HCT116 (cell line): ENCODE measurements around the gene CUEDC1. TPM values are rescaled to one million over a fixed set of nuclear protein-coding genes. Genes with fewer than 3 reads are reported as not detected.

Source experiments
- ATAC-seq: fragments of 200-7000 bp; cut with Tn5 transposase; 2 replicates; pipeline ENCODE4 v1.9.1; 2020; ENCODE audit warnings: mild to moderate bottlenecking, moderate library complexity
- BruUV-seq: library from RNA; stranded (reverse); fragments of 400-500 nt; replicated peaks from 2 replicates; lab custom pipeline; 2021; lab: Mats Ljungman, UMichigan
- CTCF ChIA-PET: fragments of 300-600 bp; sonication (Branson Sonifier 250); formaldehyde crosslinking; loops from one replicate; lab custom pipeline; 2021; ENCODE audit warnings: antibody characterized with exemption; lab: Charles Lee
- POLR2A ChIA-PET: fragments of 300-600, 350-600 bp; sonication (Branson Sonifier 250); formaldehyde crosslinking; loops from one replicate; lab custom pipeline; 2021; ENCODE audit warnings: antibody characterized with exemption; lab: Charles Lee
- RAD21 ChIA-PET, 2 experiments: fragments of 300-600 bp; sonication (Branson Sonifier 250); formaldehyde crosslinking; loops; one replicate each; lab custom pipeline; 2023; ENCODE audit warnings: low total read pairs in 2 of 2; ENCODE audit not compliant: uncharacterized antibody in 2 of 2, unreplicated experiment in 2 of 2, low non-redundant PET in 1 of 2; lab: Charles Lee
- DNase-seq: peaks from one replicate; pipeline ENCODE4 v3.0.0-alpha.2; 2010; ENCODE audit warnings: low read depth, low spot score
- H2AFZ ChIP-seq: fragments of 200-600 bp; shearing (Covaris generic), sonication (generic); 2 replicates; pipeline ENCODE4 v1.6.1; 2017; ENCODE audit warnings: low read depth, mixed run types, mixed read lengths, antibody characterized with exemption, low read length; ENCODE audit not compliant: poor library complexity, severe bottlenecking
- H3K27ac ChIP-seq: 2 replicates; pipeline ENCODE4 v1.5.1; 2012; ENCODE audit warnings: low read depth, low read length
- H3K27me3 ChIP-seq: fragments of 200-600 bp; sonication (generic); 2 replicates; pipeline ENCODE4 v1.6.1; 2016; ENCODE audit warnings: mixed run types, low read length, mixed read lengths; ENCODE audit not compliant: insufficient read depth
- H3K36me3 ChIP-seq, 2 experiments: fragments of 200-500 bp in 1 of 2; fragments of 200-600 bp in 1 of 2; sonication (Bioruptor generic) in 1 of 2; sonication (generic) in 1 of 2; 2 replicates each; pipeline versions ENCODE4 v1.5.1 to v1.6.1; 2014 to 2016; ENCODE audit warnings: low read length in 2 of 2, inconsistent platforms in 1 of 2, mixed read lengths in 1 of 2, mixed run types in 1 of 2; ENCODE audit not compliant: insufficient read depth in 2 of 2, control insufficient read depth in 1 of 2
- H3K4me1 ChIP-seq, 2 experiments: fragments of 200-600 bp in 1 of 2; sonication (generic) in 1 of 2; 2 replicates each; pipeline versions ENCODE4 v1.5.1 to v1.6.1; 2012 to 2017; ENCODE audit warnings: low read length in 2 of 2, inconsistent platforms in 1 of 2, mild to moderate bottlenecking in 1 of 2, mixed read lengths in 1 of 2, mixed run types in 1 of 2, moderate library complexity in 1 of 2; ENCODE audit not compliant: insufficient read depth in 2 of 2, control insufficient read depth in 1 of 2
- H3K4me2 ChIP-seq: fragments of 200-600 bp; sonication (generic); 2 replicates; pipeline ENCODE4 v1.6.1; 2017; ENCODE audit warnings: mixed run types, low read length, mixed read lengths
- H3K4me3 ChIP-seq, 2 experiments: fragments of 200-600 bp in 1 of 2; sonication (generic) in 1 of 2; replicated peaks in 1 of 2; 2 replicates each; pipeline ENCODE4 v1.5.1; 2011 to 2016; ENCODE audit warnings: low read length in 2 of 2, control low read depth in 1 of 2, low read depth in 1 of 2, mild to moderate bottlenecking in 1 of 2, mixed read lengths in 1 of 2, mixed run types in 1 of 2
- H3K79me2 ChIP-seq: fragments of 200-600 bp; sonication (generic); 2 replicates; pipeline ENCODE4 v1.6.1; 2017; ENCODE audit warnings: mild to moderate bottlenecking, mixed run types, low read length, moderate library complexity, mixed read lengths; ENCODE audit not compliant: insufficient read depth
- H3K9ac ChIP-seq: fragments of 200-600 bp; sonication (generic); 2 replicates; pipeline ENCODE4 v1.6.1; 2016; ENCODE audit warnings: low read length, mixed read lengths
- H3K9me2 ChIP-seq: fragments of 200-600 bp; sonication (generic), shearing (Covaris generic); 2 replicates; pipeline ENCODE4 v1.6.1; 2017; ENCODE audit warnings: mixed run types, mild to moderate bottlenecking, moderate library complexity; ENCODE audit not compliant: insufficient read depth
- H3K9me3 ChIP-seq, 2 experiments: fragments of 200-500 bp in 1 of 2; fragments of 200-600 bp in 1 of 2; sonication (Bioruptor generic) in 1 of 2; sonication (generic) in 1 of 2; 2 replicates each; pipeline ENCODE4 v1.6.1; 2014 to 2017; ENCODE audit warnings: low read length in 2 of 2, mixed read lengths in 2 of 2, inconsistent platforms in 1 of 2, low read depth in 1 of 2, mild to moderate bottlenecking in 1 of 2, mixed run types in 1 of 2, moderate library complexity in 1 of 2; ENCODE audit not compliant: control insufficient read depth in 1 of 2, insufficient read depth in 1 of 2
- H4K20me1 ChIP-seq: fragments of 200-600 bp; sonication (generic), shearing (Covaris generic); 2 replicates; pipeline ENCODE4 v1.6.1; 2017; ENCODE audit warnings: mixed run types, mild to moderate bottlenecking, moderate library complexity; ENCODE audit not compliant: insufficient read depth
- ELF1 ChIP-seq: IDR thresholded peaks from 2 replicates; pipeline ENCODE4 v1.6.1; 2012; ENCODE audit warnings: low read depth, borderline replicate concordance
- EZH2phosphoT487 ChIP-seq: fragments of 200-600 bp; IDR thresholded peaks from 2 replicates; pipeline ENCODE4 v1.6.1; 2018; ENCODE audit warnings: antibody characterized with exemption, borderline replicate concordance
- RAD21 ChIP-seq: IDR thresholded peaks from 2 replicates; pipeline ENCODE4 v1.6.1; 2012; ENCODE audit warnings: low read depth, mild to moderate bottlenecking
- SIN3A ChIP-seq: IDR thresholded peaks from 2 replicates; pipeline ENCODE4 v1.6.1; 2012; ENCODE audit warnings: low read depth
- intact Hi-C: fragments of 100-400 bp; cut with micrococcal nuclease; formaldehyde crosslinking; loops from 2 replicates; pipeline ENCODE4 v1.10.0; 2022
- total RNA-seq: library from RNA; stranded (reverse); gene quantifications from one replicate; pipeline ENCODE4 v1.2.1, GENCODE V29; 2021; ENCODE audit not compliant: unreplicated experiment
- TF ChIP-seq, protein P1 (sequence below): IDR thresholded peaks from 2 replicates; pipeline ENCODE4 v1.6.1; 2012; ENCODE audit warnings: low read depth
- TF ChIP-seq, protein P2 (sequence below): IDR thresholded peaks from 2 replicates; pipeline ENCODE4 v1.6.1; 2012

The CUEDC1 gene
- total RNA-seq, 1 experiment from 2014 or later = 60.2 TPM

DNA sequence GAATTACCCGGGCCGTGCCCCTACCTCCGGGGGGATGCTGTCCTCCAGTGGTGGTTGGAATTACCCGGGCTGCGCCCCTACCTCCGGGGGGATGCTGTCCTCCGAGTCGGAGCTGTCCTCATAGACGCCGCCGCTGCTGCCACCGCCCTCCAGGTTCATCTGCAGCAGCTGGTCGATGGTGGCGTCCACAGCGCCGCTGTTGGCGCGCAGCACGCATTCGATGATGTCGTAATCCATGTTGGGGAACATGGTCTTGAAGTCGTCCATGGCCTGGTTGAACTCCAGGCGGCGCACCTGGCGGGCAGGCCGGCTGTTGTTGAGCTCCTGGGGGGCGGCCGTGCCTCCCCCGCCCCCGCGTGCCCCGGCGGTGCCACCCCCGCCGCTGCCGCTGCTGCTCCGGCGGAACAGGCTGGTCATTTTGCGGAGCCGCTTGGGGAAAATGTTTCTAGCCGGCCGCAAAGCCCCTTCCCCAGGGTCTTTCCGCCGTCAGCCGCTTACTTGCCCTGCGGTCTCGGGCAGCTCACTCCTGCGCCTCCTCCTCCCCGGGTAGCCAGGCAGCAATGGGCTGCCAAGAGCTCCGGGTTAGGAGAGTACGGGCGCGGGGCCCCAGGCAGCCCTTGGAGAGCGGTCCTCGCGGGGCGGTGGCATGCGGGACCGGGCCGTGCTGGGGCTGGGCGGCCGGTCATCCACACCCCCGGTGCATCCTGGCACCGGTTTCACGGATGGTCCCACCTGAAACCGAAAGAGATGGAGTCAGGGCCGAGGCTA lies 69.9 kb downstream of the CUEDC1 start:
- no TSS peak for BruUV-seq
- RAD21 ChIA-PET = no interaction called here

More for the DNA sequence above, 69.9 kb downstream of the CUEDC1 start:
- Histone ChIP-seq H3K36me3 (peaks cover 0 to 19% of the 10 kb centered on the region in 2 experiments; a peak in 2 of 4 replicates), H3K27ac (no peak overlapping the region), H2AFZ (no peak overlapping the region), H3K79me2 (peaks cover 21% of the 10 kb centered on the region), H3K9me3 (no peaks in the 10 kb centered on the region; a peak in 1 of 4 replicates), H3K27me3 (no peaks in the 10 kb centered on the region), H3K4me1 (peaks cover 31 to 57% of the 10 kb centered on the region in 2 experiments), H4K20me1 (no peaks in the 10 kb centered on the region), H3K4me2 (no peak overlapping the region), H3K4me3 (no peak overlapping the region), H3K9ac (no peak overlapping the region), H3K9me2 (no peaks in the 10 kb centered on the region)
- intact Hi-C loops = no loop called here
- DNase-seq (no peak), ATAC-seq (no peak)
- POLR2A ChIA-PET = interaction anchor here (0.6 kb wide), 1 partner anchor 92 kb away, joined by 3 read pairs; no protein-coding TSS in a partner anchor
- CTCF ChIA-PET = no interaction called here
- TF ChIP-seq SIN3A = no peak
- TF ChIP-seq, protein P1, sequence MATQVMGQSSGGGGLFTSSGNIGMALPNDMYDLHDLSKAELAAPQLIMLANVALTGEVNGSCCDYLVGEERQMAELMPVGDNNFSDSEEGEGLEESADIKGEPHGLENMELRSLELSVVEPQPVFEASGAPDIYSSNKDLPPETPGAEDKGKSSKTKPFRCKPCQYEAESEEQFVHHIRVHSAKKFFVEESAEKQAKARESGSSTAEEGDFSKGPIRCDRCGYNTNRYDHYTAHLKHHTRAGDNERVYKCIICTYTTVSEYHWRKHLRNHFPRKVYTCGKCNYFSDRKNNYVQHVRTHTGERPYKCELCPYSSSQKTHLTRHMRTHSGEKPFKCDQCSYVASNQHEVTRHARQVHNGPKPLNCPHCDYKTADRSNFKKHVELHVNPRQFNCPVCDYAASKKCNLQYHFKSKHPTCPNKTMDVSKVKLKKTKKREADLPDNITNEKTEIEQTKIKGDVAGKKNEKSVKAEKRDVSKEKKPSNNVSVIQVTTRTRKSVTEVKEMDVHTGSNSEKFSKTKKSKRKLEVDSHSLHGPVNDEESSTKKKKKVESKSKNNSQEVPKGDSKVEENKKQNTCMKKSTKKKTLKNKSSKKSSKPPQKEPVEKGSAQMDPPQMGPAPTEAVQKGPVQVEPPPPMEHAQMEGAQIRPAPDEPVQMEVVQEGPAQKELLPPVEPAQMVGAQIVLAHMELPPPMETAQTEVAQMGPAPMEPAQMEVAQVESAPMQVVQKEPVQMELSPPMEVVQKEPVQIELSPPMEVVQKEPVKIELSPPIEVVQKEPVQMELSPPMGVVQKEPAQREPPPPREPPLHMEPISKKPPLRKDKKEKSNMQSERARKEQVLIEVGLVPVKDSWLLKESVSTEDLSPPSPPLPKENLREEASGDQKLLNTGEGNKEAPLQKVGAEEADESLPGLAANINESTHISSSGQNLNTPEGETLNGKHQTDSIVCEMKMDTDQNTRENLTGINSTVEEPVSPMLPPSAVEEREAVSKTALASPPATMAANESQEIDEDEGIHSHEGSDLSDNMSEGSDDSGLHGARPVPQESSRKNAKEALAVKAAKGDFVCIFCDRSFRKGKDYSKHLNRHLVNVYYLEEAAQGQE = no peak
- TF ChIP-seq EZH2phosphoT487 = no peak
- TF ChIP-seq, protein P2, sequence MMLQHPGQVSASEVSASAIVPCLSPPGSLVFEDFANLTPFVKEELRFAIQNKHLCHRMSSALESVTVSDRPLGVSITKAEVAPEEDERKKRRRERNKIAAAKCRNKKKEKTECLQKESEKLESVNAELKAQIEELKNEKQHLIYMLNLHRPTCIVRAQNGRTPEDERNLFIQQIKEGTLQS = no peak
- TF ChIP-seq ELF1 = no peak
- no peak for TF ChIP-seq RAD21
